Trophoblast cell (in vitro differentiated cells and primary cell): Measurements from ENCODE around the gene PHTF1.

Experiments used
- DNase-seq, 2 donors: peaks; one replicate each; pipeline ENCODE4 v3.0.0-alpha.2; 2016
- H2AFZ ChIP-seq: 2 replicates; pipeline ENCODE4 v1.6.1; 2013; ENCODE audit warnings: low read length, moderate library complexity, mild to moderate bottlenecking; ENCODE audit not compliant: insufficient read depth, poor library complexity
- H2AK5ac ChIP-seq: 2 replicates; pipeline ENCODE4 v1.6.1; 2013; ENCODE audit warnings: mild to moderate bottlenecking, low read length
- H2BK120ac ChIP-seq: 2 replicates; pipeline ENCODE4 v1.6.1; 2013; ENCODE audit warnings: low read length, mild to moderate bottlenecking, moderate library complexity; ENCODE audit not compliant: insufficient read depth, poor library complexity
- H2BK12ac ChIP-seq: 2 replicates; pipeline ENCODE4 v1.6.1; 2013; ENCODE audit warnings: mild to moderate bottlenecking, low read length, moderate library complexity
- H2BK5ac ChIP-seq: 2 replicates; pipeline ENCODE4 v1.6.1; 2013; ENCODE audit warnings: low read length, low read depth, moderate library complexity, mild to moderate bottlenecking; ENCODE audit not compliant: poor library complexity
- H3K14ac ChIP-seq: 2 replicates; pipeline ENCODE4 v1.6.1; 2013; ENCODE audit warnings: mild to moderate bottlenecking, low read length
- H3K18ac ChIP-seq: 2 replicates; pipeline ENCODE4 v1.6.1; 2013; ENCODE audit warnings: mild to moderate bottlenecking, low read length
- H3K23ac ChIP-seq: 2 replicates; pipeline ENCODE4 v1.6.1; 2013; ENCODE audit warnings: low read length
- H3K27ac ChIP-seq: 2 replicates; pipeline ENCODE4 v1.5.1; 2013; ENCODE audit warnings: low read depth, mild to moderate bottlenecking, inconsistent platforms, low read length, moderate library complexity
- H3K27me3 ChIP-seq: 2 replicates; pipeline ENCODE4 v1.6.1; 2013; ENCODE audit warnings: inconsistent platforms, mild to moderate bottlenecking, low read length, moderate library complexity; ENCODE audit not compliant: insufficient read depth
- H3K36me3 ChIP-seq, 2 experiments: 1 replicate in 1 of 2; 2 replicates in 1 of 2; pipeline ENCODE4 v1.6.1; 2013; ENCODE audit warnings: low read length in 2 of 2, mild to moderate bottlenecking in 2 of 2, moderate library complexity in 1 of 2; ENCODE audit not compliant: insufficient read depth in 2 of 2, control insufficient read depth in 1 of 2
- H3K4ac ChIP-seq: 2 replicates; pipeline ENCODE4 v1.6.1; 2013; ENCODE audit warnings: low read depth, mild to moderate bottlenecking, low read length, moderate library complexity
- H3K4me1 ChIP-seq, 2 experiments: 1 replicate in 1 of 2; 2 replicates in 1 of 2; pipeline ENCODE4 v1.6.1; 2013; ENCODE audit warnings: low read length in 2 of 2, mild to moderate bottlenecking in 2 of 2, moderate library complexity in 1 of 2; ENCODE audit not compliant: insufficient read depth in 2 of 2, control insufficient read depth in 1 of 2
- H3K4me2 ChIP-seq: 2 replicates; pipeline ENCODE4 v1.6.1; 2013; ENCODE audit warnings: inconsistent platforms, mild to moderate bottlenecking, low read length, moderate library complexity
- H3K4me3 ChIP-seq: 2 replicates; pipeline ENCODE4 v1.5.1; 2013; ENCODE audit warnings: mild to moderate bottlenecking, low read depth, low read length, inconsistent platforms
- H3K79me1 ChIP-seq: one replicate; pipeline ENCODE4 v1.6.1; 2013; ENCODE audit warnings: low read length
- H3K79me2 ChIP-seq: 2 replicates; pipeline ENCODE4 v1.6.1; 2013; ENCODE audit warnings: low read length, mild to moderate bottlenecking; ENCODE audit not compliant: control insufficient read depth, insufficient read depth, poor library complexity
- H3K9ac ChIP-seq: 2 replicates; pipeline ENCODE4 v1.6.1; 2013; ENCODE audit warnings: mild to moderate bottlenecking, low read length
- H3K9me3 ChIP-seq: 2 replicates; pipeline ENCODE4 v1.6.1; 2013; ENCODE audit warnings: low read depth, mild to moderate bottlenecking, control low read depth, inconsistent platforms, low read length; ENCODE audit not compliant: insufficient read depth
- H4K12ac ChIP-seq: 2 replicates; pipeline ENCODE4 v1.6.1; 2013; ENCODE audit warnings: low read depth, mild to moderate bottlenecking, low read length, moderate library complexity
- H4K8ac ChIP-seq: 2 replicates; pipeline ENCODE4 v1.6.1; 2013; ENCODE audit warnings: low read depth, mild to moderate bottlenecking, low read length, moderate library complexity
- H4K91ac ChIP-seq: one replicate; pipeline ENCODE4 v1.6.1; 2013; ENCODE audit warnings: low read depth, mild to moderate bottlenecking, low read length, moderate library complexity
- WGBS: extraction: QIAGEN DNeasy Blood & Tissue Kit; methylation state at CpG from one replicate; pipeline ENCODE4 v1.1.7; 2013; ENCODE audit warnings: missing lambda C conversion rate; ENCODE audit not compliant: insufficient read length, insufficient coverage; ENCODE audit errors: extremely low coverage; 5-methylcytosine and 5-hydroxymethylcytosine counted together

PHTF1 gene

DNA sequence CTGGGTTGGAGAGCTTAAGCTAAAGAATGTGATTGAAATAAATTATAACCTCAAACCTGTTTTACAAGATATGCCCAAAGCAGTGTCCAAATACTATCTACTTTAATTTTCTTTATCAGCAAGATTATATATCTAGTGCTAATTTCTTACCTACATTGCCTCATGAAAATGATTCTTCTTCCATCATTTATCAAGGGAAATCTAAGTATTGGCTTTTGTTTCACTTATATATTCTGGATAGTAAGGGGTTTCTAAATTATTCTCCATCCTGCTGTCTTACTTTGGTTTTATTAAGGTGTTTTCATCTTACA is 81.2 kb downstream of the PHTF1 start:
- no peak overlapping the region for H3K23ac ChIP-seq
- no peak overlapping the region for H4K91ac ChIP-seq
- H3K14ac ChIP-seq: no peak overlapping the region
- H3K27ac ChIP-seq: no peak overlapping the region
- DNase-seq: no peak
- no peak overlapping the region for H2BK120ac ChIP-seq
- no peak overlapping the region for H3K9ac ChIP-seq
- no peak overlapping the region for H4K12ac ChIP-seq
- H3K79me2 ChIP-seq: no peaks in the 10 kb centered on the region
- no peak overlapping the region for H3K18ac ChIP-seq
- H2BK12ac ChIP-seq: no peak overlapping the region
- H4K8ac ChIP-seq: no peak overlapping the region
- H2AFZ ChIP-seq: no peak overlapping the region
- peaks cover under 1 to 3% of the 10 kb centered on the region in 2 experiments for H3K36me3 ChIP-seq
- no peak overlapping the region for H3K4me2 ChIP-seq
- H3K4me3 ChIP-seq: no peak overlapping the region
- H2AK5ac ChIP-seq: no peak overlapping the region
- no peak overlapping the region for H2BK5ac ChIP-seq
- no peaks in the 10 kb centered on the region for H3K9me3 ChIP-seq
- H3K4ac ChIP-seq: no peak overlapping the region
- H3K79me1 ChIP-seq: no peaks in the 10 kb centered on the region
- H3K27me3 ChIP-seq: no peaks in the 10 kb centered on the region
- no peaks in the 10 kb centered on the region for H3K4me1 ChIP-seq

DNA sequence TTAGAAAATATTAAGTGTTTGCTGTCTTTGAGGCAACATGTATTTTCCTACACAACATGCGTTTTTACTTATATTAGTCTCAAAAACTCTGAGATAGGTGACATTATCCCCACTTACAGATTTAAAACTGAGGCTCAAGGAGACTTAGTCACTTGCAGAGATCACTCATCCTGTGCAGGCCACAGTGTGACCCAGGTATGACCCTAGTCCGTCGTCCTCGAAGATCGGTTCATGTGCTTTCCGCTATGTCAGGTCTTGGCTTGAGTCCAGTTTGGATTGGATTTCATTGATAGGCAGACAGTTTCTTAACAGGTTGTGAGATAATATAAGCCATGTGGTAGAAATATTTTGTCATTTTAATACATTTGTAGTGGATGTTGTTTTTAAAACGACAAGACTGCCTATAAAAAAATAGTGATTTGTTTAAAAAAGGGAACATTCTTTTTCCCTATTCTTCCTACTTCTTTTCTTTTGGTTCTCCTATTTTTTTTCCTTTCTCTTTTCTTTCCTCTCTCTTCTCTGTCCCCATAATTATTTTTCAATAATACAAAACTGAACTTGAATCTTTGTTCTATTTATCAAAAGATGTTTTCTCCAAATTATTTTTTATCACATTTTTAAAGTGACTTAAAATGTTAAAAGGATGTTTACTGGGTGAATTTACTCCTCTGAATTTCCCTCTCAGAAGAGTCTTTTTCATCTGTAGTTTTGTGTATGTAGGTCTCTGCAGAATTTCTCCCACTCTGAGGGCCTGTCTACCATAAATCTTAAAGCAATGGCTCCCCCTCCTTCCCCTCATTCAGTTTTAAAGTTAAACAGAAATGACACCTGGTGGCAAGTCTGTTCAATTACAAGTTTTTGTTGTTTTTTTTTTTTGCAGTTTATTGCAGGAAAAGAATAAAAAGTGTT is 81.8 kb downstream of the PHTF1 start:
- no peak overlapping the region for H2BK12ac ChIP-seq
- DNase-seq: peak in 1 of 2 donors; percentile 63
- no peaks in the 10 kb centered on the region for H3K79me2 ChIP-seq
- H2BK5ac ChIP-seq: no peak overlapping the region
- H4K91ac ChIP-seq: no peak overlapping the region
- H3K9ac ChIP-seq: no peak overlapping the region
- no peak overlapping the region for H3K4me2 ChIP-seq
- no peak overlapping the region for H3K18ac ChIP-seq
- H2AK5ac ChIP-seq: no peak overlapping the region
- peaks cover 0 to 3% of the 10 kb centered on the region in 2 experiments for H3K36me3 ChIP-seq
- H3K4me3 ChIP-seq: no peak overlapping the region
- H4K12ac ChIP-seq: no peak overlapping the region
- H3K4ac ChIP-seq: no peak overlapping the region
- H3K14ac ChIP-seq: no peak overlapping the region
- no peaks in the 10 kb centered on the region for H3K27me3 ChIP-seq
- H3K23ac ChIP-seq: no peak overlapping the region
- no peak overlapping the region for H3K27ac ChIP-seq
- no peak overlapping the region for H4K8ac ChIP-seq
- H3K79me1 ChIP-seq: no peaks in the 10 kb centered on the region
- no CpG with 5 or more reads among the region's 7 CpGs for WGBS
- no peaks in the 10 kb centered on the region for H3K4me1 ChIP-seq
- H2BK120ac ChIP-seq: no peak overlapping the region
- no peaks in the 10 kb centered on the region for H3K9me3 ChIP-seq
- H2AFZ ChIP-seq: no peak overlapping the region

DNA sequence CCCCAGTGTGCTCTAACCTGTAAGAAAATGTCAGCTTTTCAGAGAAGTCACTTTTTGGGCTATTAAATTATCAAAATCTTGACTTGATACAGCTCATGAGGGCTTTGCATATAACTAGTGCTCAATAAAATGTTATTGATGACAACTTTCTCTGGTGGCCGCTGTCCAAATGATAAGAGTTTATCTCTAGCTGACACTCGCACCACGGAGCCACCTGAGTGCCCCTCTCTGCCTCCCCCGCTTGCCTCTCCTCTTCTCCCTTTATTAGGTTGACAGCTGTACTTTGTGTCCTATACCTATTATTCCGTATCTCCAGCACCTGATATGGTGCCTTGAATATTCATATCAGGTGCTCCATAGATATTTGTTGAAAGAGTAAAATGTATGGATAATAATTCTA is 82.8 kb downstream of the PHTF1 start:
- H4K12ac ChIP-seq: no peak overlapping the region
- no peak overlapping the region for H3K9ac ChIP-seq
- WGBS: no CpG with 5 or more reads among the region's 5 CpGs
- H4K91ac ChIP-seq: no peak overlapping the region
- H3K27ac ChIP-seq: no peak overlapping the region
- no peak overlapping the region for H2AK5ac ChIP-seq
- no peaks in the 10 kb centered on the region for H3K9me3 ChIP-seq
- H3K79me2 ChIP-seq: no peaks in the 10 kb centered on the region
- H3K23ac ChIP-seq: no peak overlapping the region
- no peak overlapping the region for H2BK5ac ChIP-seq
- H2AFZ ChIP-seq: no peak overlapping the region
- H2BK12ac ChIP-seq: no peak overlapping the region
- H3K4me3 ChIP-seq: no peak overlapping the region
- H3K27me3 ChIP-seq: no peaks in the 10 kb centered on the region
- H4K8ac ChIP-seq: no peak overlapping the region
- peaks cover 3 to 4% of the 10 kb centered on the region in 2 experiments for H3K36me3 ChIP-seq
- no peak for DNase-seq
- H3K4me2 ChIP-seq: no peak overlapping the region
- H3K79me1 ChIP-seq: no peaks in the 10 kb centered on the region
- H3K4ac ChIP-seq: no peak overlapping the region
- no peak overlapping the region for H3K14ac ChIP-seq
- H2BK120ac ChIP-seq: no peak overlapping the region
- H3K18ac ChIP-seq: no peak overlapping the region
- no peaks in the 10 kb centered on the region for H3K4me1 ChIP-seq

DNA sequence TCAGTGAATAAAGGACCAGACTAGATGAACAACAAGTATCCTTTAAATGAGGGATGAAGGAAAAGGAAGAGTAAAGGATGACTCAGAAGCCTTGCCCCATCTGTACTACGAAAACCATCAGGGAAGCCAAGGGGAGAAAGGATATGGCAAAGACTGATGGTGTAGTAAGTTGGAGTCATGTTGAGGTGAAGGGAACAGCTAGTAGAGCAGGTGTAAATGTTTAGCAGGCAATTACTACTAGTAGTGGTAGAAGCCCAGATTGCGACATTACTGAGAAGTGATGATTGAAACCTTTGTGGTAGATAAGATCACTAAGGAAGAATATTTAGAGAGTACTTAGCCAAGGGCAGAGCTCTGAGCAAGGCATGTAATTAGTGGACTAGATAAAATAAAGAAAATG is 84.0 kb downstream of the PHTF1 start:
- Histone ChIP-seq H3K79me2 (no peaks in the 10 kb centered on the region), H3K4ac (no peak overlapping the region), H3K4me2 (no peak overlapping the region), H4K12ac (no peak overlapping the region), H4K8ac (no peak overlapping the region), H3K14ac (no peak overlapping the region), H3K4me1 (no peaks in the 10 kb centered on the region), H2BK5ac (no peak overlapping the region), H3K9ac (no peak overlapping the region), H4K91ac (no peak overlapping the region), H3K9me3 (no peaks in the 10 kb centered on the region), H3K4me3 (no peak overlapping the region), H3K18ac (no peak overlapping the region), H3K27ac (no peak overlapping the region), H3K79me1 (no peaks in the 10 kb centered on the region), H2BK120ac (no peak overlapping the region), H3K36me3 (peaks cover 2 to 4% of the 10 kb centered on the region in 2 experiments), H2AFZ (no peak overlapping the region), H3K27me3 (no peaks in the 10 kb centered on the region), H2AK5ac (no peak overlapping the region), H2BK12ac (no peak overlapping the region), H3K23ac (no peak overlapping the region)
- peak; percentile 19 to 60 for DNase-seq
- no CpG with 5 or more reads among the region's 2 CpGs for WGBS
